H1 (cell line): ENCODE measurements around the gene HOOK1. TPM values are rescaled to one million over a fixed set of nuclear protein-coding genes. Genes with fewer than 3 reads are reported as not detected.

Experiments
- ATF2 ChIP-seq: IDR thresholded peaks from 2 replicates; pipeline ENCODE4 v1.6.1; 2012; ENCODE audit warnings: low read length, inconsistent platforms
- ATF3 ChIP-seq: IDR thresholded peaks from 2 replicates; pipeline ENCODE4 v1.6.1; 2011; ENCODE audit warnings: low read depth, mild to moderate bottlenecking, low read length; ENCODE audit not compliant: insufficient read depth
- BCL11A ChIP-seq, 2 experiments: IDR thresholded peaks; one replicate each; pipeline ENCODE4 v1.6.1; 2011; ENCODE audit warnings: low read depth in 2 of 2, low read length in 2 of 2, mild to moderate bottlenecking in 2 of 2
- CHD7 ChIP-seq: fragments of 300-600 bp; sonication (generic); IDR thresholded peaks from 2 replicates; pipeline ENCODE4 v1.7.1; 2012; ENCODE audit warnings: low read length, moderate library complexity, mild to moderate bottlenecking, inconsistent platforms; ENCODE audit not compliant: insufficient replicate concordance
- JUN ChIP-seq: IDR thresholded peaks from 2 replicates; pipeline ENCODE4 v1.6.1; 2011; ENCODE audit warnings: low read depth, mild to moderate bottlenecking, improper control_type of control experiment, low read length
- POLR2A ChIP-seq, 2 experiments: IDR thresholded peaks; 1 replicate in 1 of 2; 2 replicates in 1 of 2; pipeline ENCODE4 v1.6.1; 2011; ENCODE audit warnings: low read depth in 2 of 2, low read length in 2 of 2, mild to moderate bottlenecking in 2 of 2; ENCODE audit errors: control extremely low read depth in 1 of 2
- POLR2AphosphoS5 ChIP-seq: IDR thresholded peaks from 2 replicates; pipeline ENCODE4 v1.6.1; 2011; ENCODE audit warnings: low read depth, low read length
- RAD21 ChIP-seq, 2 experiments: IDR thresholded peaks in 1 of 2; conservative IDR thresholded peaks in 1 of 2; 2 replicates each; pipeline ENCODE4 v1.6.1; 2011; ENCODE audit warnings: low read depth in 2 of 2, low read length in 2 of 2, improper control_type of control experiment in 1 of 2, inconsistent platforms in 1 of 2, mild to moderate bottlenecking in 1 of 2, moderate library complexity in 1 of 2
- SP2 ChIP-seq: IDR thresholded peaks from 2 replicates; pipeline ENCODE4 v1.6.1; 2012; ENCODE audit warnings: mild to moderate bottlenecking, low read length, inconsistent platforms
- SUZ12 ChIP-seq: fragments of 200-600 bp; sonication (generic); IDR thresholded peaks from 2 replicates; pipeline ENCODE4 v1.6.1; 2012; ENCODE audit warnings: mild to moderate bottlenecking, inconsistent platforms, low read length, moderate library complexity, mixed read lengths
- polyA plus RNA-seq, 7 experiments: library from polyadenylated mRNA; depleted of rRNA in 3 of 7; stranded (reverse) in 5 of 7; unstranded in 2 of 7; fragments of >200 nt in 5 of 7; fragments of 200-250 nt in 2 of 7; gene quantifications; 1 replicate in 5 of 7; 2 replicates in 1 of 7; 4 replicates in 1 of 7; pipeline versions ENCODE4 v1.2.1 to v1.2.3, GENCODE V29; 2011 to 2013; ENCODE audit warnings: missing spikeins in 2 of 7, mixed read lengths in 2 of 7
- total RNA-seq: library from RNA; stranded (reverse); fragmentation: NEBNext Ultra II Directional; extraction: Animal tissue kit (Norgen Biotek cat#: 25700); gene quantifications from 2 replicates; pipeline ENCODE4 v1.2.1, GENCODE V29; 2021

Gene HOOK1
- total and polyA plus RNA-seq, 2 of the 8 experiments (the other 6 are each of a cell fraction or from before 2014, with no cell fraction given): 5.6 to 34.5 TPM

GRCh38 chr1:59915516-59915915 is 100.8 kb downstream of the HOOK1 start (continued):
- TF ChIP-seq CHD7: no peak
- TF ChIP-seq RAD21 (IDR thresholded peaks at IDR 0.05 in 1 of 2, conservative IDR thresholded peaks at IDR 0.05 in 1 of 2; ENCODE audit: low read depth in 2 of 2, low read length in 2 of 2): no peak
- TF ChIP-seq JUN: no peak
- no peak for TF ChIP-seq POLR2AphosphoS5
- TF ChIP-seq ATF3: no peak
- no peak for TF ChIP-seq SUZ12
- no peak for TF ChIP-seq POLR2A (IDR thresholded peaks at IDR 0.05; ENCODE audit: control extremely low read depth in 1 of 2, low read depth in 2 of 2, low read length in 2 of 2)
- TF ChIP-seq SP2: no peak
- no peak for TF ChIP-seq ATF2
- no peak for TF ChIP-seq BCL11A (IDR thresholded peaks at IDR 0.05; ENCODE audit: low read depth in 2 of 2, low read length in 2 of 2)
